IMR-90 (cell line): ENCODE data around the gene SLC35A4.

Experiments used
- MXI1 ChIP-seq: IDR thresholded peaks from 2 replicates; pipeline ENCODE4 v1.6.1; 2012; ENCODE audit warnings: low read depth, mild to moderate bottlenecking, low read length, moderate library complexity, borderline replicate concordance
- RAD21 ChIP-seq: IDR thresholded peaks from 2 replicates; pipeline ENCODE4 v1.6.1; 2012; ENCODE audit warnings: low read length, improper control_type of control experiment
- USF2 ChIP-seq: fragments of 150-350 bp; IDR thresholded peaks from 2 replicates; pipeline ENCODE4 v1.6.1; 2017; ENCODE audit warnings: mild to moderate bottlenecking, antibody characterized with exemption, low read length, low read depth

DNA sequence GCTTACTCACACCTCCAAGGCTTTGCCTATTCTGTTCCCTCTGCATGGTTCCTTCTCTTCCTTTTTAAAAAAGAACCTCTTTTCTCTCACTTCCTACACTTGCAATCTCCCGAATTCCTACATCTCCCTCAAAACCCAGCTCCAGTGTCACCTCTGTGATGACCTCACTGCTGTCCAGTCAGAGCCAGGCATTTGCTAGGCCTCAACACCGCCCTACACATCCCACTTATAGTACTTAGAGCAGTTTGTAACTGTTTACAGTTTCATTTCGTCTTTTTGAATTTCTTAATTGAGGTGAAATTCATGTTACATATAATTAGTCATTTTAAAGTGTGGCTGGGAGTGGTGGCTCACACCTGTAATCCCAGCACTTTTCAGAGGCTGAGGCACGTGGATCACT, 37.5 kb downstream of the SLC35A4 start:
- TF ChIP-seq MXI1 (no peak), USF2 (no peak), RAD21 (no peak)
